Measurements from ENCODE around the gene RNASE3.
"Not testable (repeated sequence)": the region's sequence is repeated elsewhere in the genome, so short reads cannot be mapped to it uniquely, and the experiment has no call there.

RNASE3 gene

DNA sequence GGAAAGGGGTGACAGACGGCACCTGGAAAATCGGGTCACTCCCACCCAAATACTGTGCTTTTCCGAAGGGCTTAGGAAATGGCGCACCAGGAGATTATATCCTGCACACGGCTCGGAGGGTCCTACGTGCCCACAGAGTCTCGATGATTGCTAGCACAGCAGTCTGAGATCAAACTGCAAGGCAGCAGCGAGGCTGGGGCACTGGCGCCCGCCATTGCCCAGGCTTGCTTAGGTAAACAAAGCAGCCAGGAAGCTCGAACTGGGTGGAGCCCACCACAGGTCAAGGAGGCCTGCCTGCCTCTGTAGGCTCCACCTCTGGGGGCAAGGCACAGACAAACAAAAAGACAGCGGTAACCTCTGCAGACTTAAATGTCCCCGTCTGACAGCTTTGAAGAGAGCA, 19.6 kb downstream of the RNASE3 start:
- not testable (repeated sequence) for DNase-seq (ENCODE audit: low read depth in 1 of 2, low spot score in 1 of 2)

- not testable (repeated sequence) for DNase-seq (ENCODE audit: low read depth in 1 of 2, low spot score in 1 of 2)
Measured at GRCh38 chr14:20919038-20919756, 28.0 kb downstream of the RNASE3 start.

DNA sequence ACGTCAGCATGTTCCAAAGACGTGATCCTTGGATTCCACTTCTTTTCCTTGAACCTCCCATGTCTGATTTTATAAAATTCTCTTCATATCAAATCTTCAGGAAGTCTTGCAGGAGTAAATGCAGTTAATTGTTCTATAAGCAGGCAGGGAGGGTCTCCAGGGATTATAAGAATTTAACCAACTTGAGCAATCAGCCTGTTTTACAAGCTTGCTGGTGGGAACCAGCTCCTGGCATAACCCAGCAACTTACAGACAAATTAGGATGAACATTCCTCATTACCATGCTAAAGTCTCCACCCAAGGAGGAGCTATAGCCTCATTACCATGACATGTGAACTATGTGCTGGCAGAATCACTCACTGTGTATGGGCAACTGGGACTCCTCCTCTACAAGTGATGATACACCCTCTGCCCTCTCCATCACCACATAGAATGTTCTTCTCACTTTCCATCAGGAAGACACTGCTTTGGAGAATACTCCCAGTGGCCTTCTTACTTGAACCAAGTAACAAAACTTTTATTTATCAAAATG, 32.6 kb downstream of the RNASE3 start:
- not testable (repeated sequence) for DNase-seq (ENCODE audit: low read depth in 1 of 2, low spot score in 1 of 2)

GRCh38 chr14:20934148-20934762, 43.1 kb downstream of the RNASE3 start:
- DNase-seq (ENCODE audit: low read depth in 1 of 2, low spot score in 1 of 2): peak in 1 of 2 donors; percentile 4

DNA sequence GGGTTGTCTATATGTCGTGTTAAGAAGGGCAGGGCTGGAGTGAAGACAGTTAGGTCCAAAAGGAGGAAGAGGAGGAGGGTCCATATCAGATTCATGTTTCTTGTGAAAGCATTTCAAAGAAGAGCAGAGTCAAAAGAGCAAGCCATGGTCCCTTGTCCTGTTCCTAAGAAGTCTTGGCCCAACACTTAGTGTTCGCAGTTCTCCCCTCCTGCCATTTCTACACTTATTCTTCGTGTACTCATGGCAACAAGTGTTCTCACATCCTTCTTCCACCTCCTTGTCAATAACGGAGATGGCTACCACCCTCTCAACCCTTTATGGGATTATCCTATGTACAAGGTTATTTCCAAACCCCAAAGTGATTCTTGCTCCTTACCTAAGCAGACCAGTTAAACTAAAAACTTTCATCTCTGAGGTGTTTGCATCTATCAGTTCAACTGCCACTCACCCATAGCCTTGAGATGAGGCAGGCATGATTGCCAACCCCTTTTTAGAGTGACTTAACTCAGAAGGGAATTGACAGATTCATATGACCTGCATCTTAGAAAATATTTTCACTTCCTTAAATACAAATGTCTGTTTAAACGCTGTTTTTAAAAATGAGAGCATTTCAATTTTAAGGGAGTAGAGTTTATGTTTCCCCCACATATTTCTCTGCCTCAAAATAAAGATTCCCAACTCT, 44.3 kb downstream of the RNASE3 start:
- DNase-seq (ENCODE audit: low read depth in 1 of 2, low spot score in 1 of 2): no peak
